AG04450 (cell line): ENCODE data around the gene RASGRP2. TPM values are rescaled to one million over a fixed set of nuclear protein-coding genes. Genes with fewer than 3 reads are reported as not detected.

Experiments
- CTCF ChIA-PET: fragments of 300-600, 350-600 bp; formaldehyde crosslinking; extraction: SDS; loops from one replicate; lab custom pipeline; 2022; ENCODE audit warnings: antibody characterized with exemption, inconsistent platforms; lab: Charles Lee
- POLR2A ChIA-PET: fragments of 350-600 bp; formaldehyde crosslinking; extraction: SDS; loops from one replicate; lab custom pipeline; 2021; ENCODE audit warnings: antibody characterized with exemption, inconsistent platforms; lab: Yijun Ruan, JAX
- DNase-seq: peaks from one replicate; pipeline ENCODE4 v3.0.0-alpha.2; 2011; ENCODE audit warnings: low read depth, low spot score
- H3K27ac ChIP-seq: one replicate; pipeline ENCODE4 v1.5.1; 2012; ENCODE audit warnings: low read depth, low read length, control low read depth
- H3K27me3 ChIP-seq: one replicate; pipeline ENCODE4 v1.6.0; 2012; ENCODE audit warnings: low read length; ENCODE audit not compliant: control insufficient read depth, insufficient read depth
- H3K4me3 ChIP-seq: 2 replicates; pipeline ENCODE4 v1.5.1; 2011; ENCODE audit warnings: mild to moderate bottlenecking, low read depth, low read length, control low read depth
- H3K9me3 ChIP-seq: 2 replicates; pipeline ENCODE4 v1.5.1; 2012; ENCODE audit warnings: low read length; ENCODE audit not compliant: control insufficient read depth, insufficient read depth
- CTCF ChIP-seq: IDR thresholded peaks from 2 replicates; pipeline ENCODE4 v1.5.1; 2011; ENCODE audit warnings: low read depth, low read length, control low read depth, inconsistent platforms
- polyA minus RNA-seq: library from RNA; depleted of rRNA, polyadenylated mRNA; stranded (reverse); fragments of >200 nt; gene quantifications from 2 replicates; pipeline ENCODE4 v1.2.3, GENCODE V29; 2011; rRNA and poly(A)+ RNA removed
- polyA plus RNA-seq: library from polyadenylated mRNA; depleted of rRNA; stranded (reverse); fragments of >200 nt; gene quantifications from 2 replicates; pipeline ENCODE4 v1.2.3, GENCODE V29; 2011; rRNA removed

The RASGRP2 gene
- polyA plus RNA-seq (0.16 and 0.43 TPM in 2 replicates), polyA minus RNA-seq (0.48 and 0.78 TPM in 2 replicates)

GRCh38 chr11:64743591-64744543 is at the start of gene RASGRP2:
Gene RASGRP2, minus strand, starts transcription at chr11:64744142. Its CDS starts 1,276 bp downstream, at chr11:64742866.
- Histone ChIP-seq H3K27me3 (peaks cover 66% of the 10 kb centered on the region), H3K9me3 (peaks cover 4% of the 10 kb centered on the region; the same call in 1 of the 2 replicates), H3K4me3 (peak within 1 kb of the TSS; percentile 8; the same call in 1 of the 2 replicates), H3K27ac (no peak within 1 kb of the TSS)
- CTCF ChIA-PET: interaction anchor here (0.5 to 3.4 kb wide), 3 partner anchors 9 to 56 kb away, joined by 3 to 14 read pairs (median 4); no protein-coding TSS in a partner anchor
- TF ChIP-seq CTCF: peak; percentile 53
- no peak for DNase-seq
- POLR2A ChIA-PET: interaction anchor here (0.6 kb wide), 1 partner anchor 31 kb away, joined by 4 read pairs; no protein-coding TSS in a partner anchor

GRCh38 chr11:64792482-64792881 is 48.5 kb upstream of the RASGRP2 start:
- CTCF ChIA-PET: no interaction called here
- no peaks in the 10 kb centered on the region for H3K9me3 ChIP-seq

GRCh38 chr11:64791781-64792291 is 47.9 kb upstream of the RASGRP2 start:
- ChIA-PET CTCF (no interaction called here), POLR2A (no interaction called here)
- TF ChIP-seq CTCF: no peak
- no peak overlapping the region for H3K27ac ChIP-seq
- H3K9me3 ChIP-seq: no peaks in the 10 kb centered on the region
- H3K27me3 ChIP-seq: no peaks in the 10 kb centered on the region
- no peak overlapping the region for H3K4me3 ChIP-seq
- no peak for DNase-seq

More at GRCh38 chr11:64792482-64792881, 48.5 kb upstream of the RASGRP2 start:
- no peak overlapping the region for H3K4me3 ChIP-seq
- POLR2A ChIA-PET: no interaction called here
- H3K27ac ChIP-seq: no peak overlapping the region
- no peaks in the 10 kb centered on the region for H3K27me3 ChIP-seq
- DNase-seq: no peak
- TF ChIP-seq CTCF: no peak

- TF ChIP-seq CTCF: no peak
- H3K4me3 ChIP-seq: no peak overlapping the region
- POLR2A ChIA-PET: no interaction called here
- DNase-seq: no peak
- H3K9me3 ChIP-seq: no peaks in the 10 kb centered on the region
- no peaks in the 10 kb centered on the region for H3K27me3 ChIP-seq
- no peak overlapping the region for H3K27ac ChIP-seq
- CTCF ChIA-PET: no interaction called here
These were observed 46.5 kb upstream of the RASGRP2 start for GRCh38 chr11:64790205-64791095.
